ENCODE data around the gene PIKFYVE. TPM values are rescaled to one million over a fixed set of nuclear protein-coding genes. Genes with fewer than 3 reads are reported as not detected.

Gene PIKFYVE
- polyA plus RNA-seq, 1 donor (not counting 4 experiments of a cell fraction or from before 2014, with no cell fraction given): 18.4 TPM

- Histone ChIP-seq H3K4me2 (ENCODE audit: control insufficient read depth, extremely low read depth, insufficient read depth, low read depth, low read length) (no peak overlapping the region), H3K4me3 (ENCODE audit: control insufficient read depth in 2 of 3, extremely low read depth in 1 of 3, insufficient read depth in 2 of 3, low read depth in 1 of 3, low read length in 3 of 3) (no peak overlapping the region), H3K4me1 (ENCODE audit: control insufficient read depth, extremely low read depth, insufficient read depth, low read length) (no peaks in the 10 kb centered on the region), H3K27me3 (ENCODE audit: control insufficient read depth, extremely low read depth, insufficient read depth, low read length) (peaks cover 13% of the 10 kb centered on the region), H2AFZ (ENCODE audit: control insufficient read depth, low read length) (no peak overlapping the region), H3K27ac (ENCODE audit: control insufficient read depth, insufficient read depth, low read length) (no peak overlapping the region), H3K9me1 (ENCODE audit: control insufficient read depth, extremely low read depth, insufficient read depth, low read length) (no peaks in the 10 kb centered on the region), H3K9ac (ENCODE audit: control insufficient read depth, extremely low read depth, insufficient read depth, low read length) (no peak overlapping the region), H3K36me3 (ENCODE audit: control insufficient read depth in 2 of 2, extremely low read depth in 1 of 2, insufficient read depth in 2 of 2, low read length in 2 of 2) (no peaks in the 10 kb centered on the region), H3K79me2 (ENCODE audit: control insufficient read depth, insufficient read depth, low read length) (no peaks in the 10 kb centered on the region), H4K20me1 (ENCODE audit: control insufficient read depth, extremely low read depth, insufficient read depth, low read length) (no peaks in the 10 kb centered on the region), H3K9me3 (ENCODE audit: control insufficient read depth, low read depth, low read length) (no peaks in the 10 kb centered on the region)
- TF ChIP-seq EZH2 (IDR thresholded peaks at IDR 0.05; ENCODE audit: low read length) (no peak), CTCF (optimal IDR thresholded peaks at IDR 0.05 in 1 of 3, IDR thresholded peaks at IDR 0.05 in 1 of 3, conservative IDR thresholded peaks at IDR 0.05 in 1 of 3; ENCODE audit: extremely low read depth in 1 of 3, insufficient read depth in 2 of 3, low read length in 3 of 3) (no peak)
- DNase-seq (ENCODE audit: low read depth, low spot score): no peak
- dilution Hi-C loops (cut with MboI; ENCODE audit: extremely low pct_ligation_motif_present, low sequenced_read_pairs): no loop called here
- FAIRE-seq: no peak
Measured at GRCh38 chr2:208379192-208379591, 113.1 kb downstream of the PIKFYVE start.

- no peak overlapping the region for H3K9ac ChIP-seq (ENCODE audit: control insufficient read depth, extremely low read depth, insufficient read depth, low read length)
- dilution Hi-C loops (cut with MboI; ENCODE audit: extremely low pct_ligation_motif_present, low sequenced_read_pairs): no loop called here
Measured at GRCh38 chr2:208384637-208385036, 118.6 kb downstream of the PIKFYVE start.

More at GRCh38 chr2:208384637-208385036, 118.6 kb downstream of the PIKFYVE start:
- Histone ChIP-seq H2AFZ (ENCODE audit: control insufficient read depth, low read length) (no peak overlapping the region), H3K4me3 (ENCODE audit: control insufficient read depth in 2 of 3, extremely low read depth in 1 of 3, insufficient read depth in 2 of 3, low read depth in 1 of 3, low read length in 3 of 3) (no peak overlapping the region), H3K36me3 (ENCODE audit: control insufficient read depth in 2 of 2, extremely low read depth in 1 of 2, insufficient read depth in 2 of 2, low read length in 2 of 2) (no peaks in the 10 kb centered on the region), H3K4me1 (ENCODE audit: control insufficient read depth, extremely low read depth, insufficient read depth, low read length) (no peaks in the 10 kb centered on the region), H3K9me3 (ENCODE audit: control insufficient read depth, low read depth, low read length) (no peaks in the 10 kb centered on the region), H4K20me1 (ENCODE audit: control insufficient read depth, extremely low read depth, insufficient read depth, low read length) (no peaks in the 10 kb centered on the region), H3K79me2 (ENCODE audit: control insufficient read depth, insufficient read depth, low read length) (no peaks in the 10 kb centered on the region), H3K4me2 (ENCODE audit: control insufficient read depth, extremely low read depth, insufficient read depth, low read depth, low read length) (no peak overlapping the region), H3K27ac (ENCODE audit: control insufficient read depth, insufficient read depth, low read length) (no peak overlapping the region), H3K9me1 (ENCODE audit: control insufficient read depth, extremely low read depth, insufficient read depth, low read length) (no peaks in the 10 kb centered on the region), H3K27me3 (ENCODE audit: control insufficient read depth, extremely low read depth, insufficient read depth, low read length) (peaks cover 14% of the 10 kb centered on the region)
- FAIRE-seq: no peak
- TF ChIP-seq CTCF (optimal IDR thresholded peaks at IDR 0.05 in 1 of 3, IDR thresholded peaks at IDR 0.05 in 1 of 3, conservative IDR thresholded peaks at IDR 0.05 in 1 of 3; ENCODE audit: extremely low read depth in 1 of 3, insufficient read depth in 2 of 3, low read length in 3 of 3) (no peak), EZH2 (IDR thresholded peaks at IDR 0.05; ENCODE audit: low read length) (no peak)
- DNase-seq (ENCODE audit: low read depth, low spot score): no peak
